Osteoblast (primary cell): ENCODE measurements around the gene FHIT. TPM values are rescaled to one million over a fixed set of nuclear protein-coding genes. Genes with fewer than 3 reads are reported as not detected.

Source experiments
- DNase-seq: peaks from one replicate; pipeline ENCODE4 v3.0.0; 2011; ENCODE audit warnings: low spot score, mixed read lengths; ENCODE audit not compliant: insufficient read length; ENCODE audit errors: missing footprints
- H2AFZ ChIP-seq: 2 replicates; pipeline ENCODE4 v1.6.0; 2011; ENCODE audit warnings: mild to moderate bottlenecking, low read length
- H3K27ac ChIP-seq: 2 replicates; pipeline ENCODE4 v1.5.1; 2011; ENCODE audit warnings: mild to moderate bottlenecking, low read depth, low read length, moderate library complexity
- H3K27me3 ChIP-seq: 2 replicates; pipeline ENCODE4 v1.6.0; 2012; ENCODE audit warnings: mild to moderate bottlenecking, control low read depth, inconsistent platforms, low read length, moderate library complexity; ENCODE audit not compliant: insufficient read depth
- H3K36me3 ChIP-seq: 2 replicates; pipeline ENCODE4 v1.5.1; 2011; ENCODE audit warnings: mild to moderate bottlenecking, low read length, control low read depth, moderate library complexity; ENCODE audit not compliant: insufficient read depth
- H3K4me1 ChIP-seq: 2 replicates; pipeline ENCODE4 v1.5.1; 2011; ENCODE audit warnings: mild to moderate bottlenecking, low read length, control low read depth, moderate library complexity; ENCODE audit not compliant: insufficient read depth
- H3K4me2 ChIP-seq: 2 replicates; pipeline ENCODE4 v1.6.0; 2011; ENCODE audit warnings: mild to moderate bottlenecking, low read length; ENCODE audit not compliant: insufficient read depth
- H3K4me3 ChIP-seq: fragments of 200-600 bp; sonication (generic); 3 replicates; pipeline ENCODE4 v1.5.1; 2012; ENCODE audit warnings: mild to moderate bottlenecking, low read length, inconsistent platforms; ENCODE audit not compliant: insufficient read depth
- H3K79me2 ChIP-seq: 2 replicates; pipeline ENCODE4 v1.6.0; 2012; ENCODE audit warnings: mild to moderate bottlenecking, low read length, control low read depth, inconsistent platforms; ENCODE audit not compliant: insufficient read depth
- H3K9me3 ChIP-seq: 2 replicates; pipeline ENCODE4 v1.5.1; 2011; ENCODE audit warnings: low read depth, low read length, control low read depth
- H4K20me1 ChIP-seq: 2 replicates; pipeline ENCODE4 v1.6.0; 2012; ENCODE audit warnings: mild to moderate bottlenecking, low read length, control low read depth; ENCODE audit not compliant: insufficient read depth
- total RNA-seq: library from RNA; depleted of rRNA; stranded (reverse); fragments of >200 nt; gene quantifications from 2 replicates; pipeline ENCODE4 v1.2.3, GENCODE V29; 2012
- TF ChIP-seq, protein P1 (sequence below): IDR thresholded peaks from 2 replicates; pipeline ENCODE4 v1.5.1; 2011; ENCODE audit warnings: mild to moderate bottlenecking, low read depth, low read length, moderate library complexity; ENCODE audit errors: extremely low read depth

Gene FHIT
- total RNA-seq, 1 donor, result 3.3 TPM

DNA sequence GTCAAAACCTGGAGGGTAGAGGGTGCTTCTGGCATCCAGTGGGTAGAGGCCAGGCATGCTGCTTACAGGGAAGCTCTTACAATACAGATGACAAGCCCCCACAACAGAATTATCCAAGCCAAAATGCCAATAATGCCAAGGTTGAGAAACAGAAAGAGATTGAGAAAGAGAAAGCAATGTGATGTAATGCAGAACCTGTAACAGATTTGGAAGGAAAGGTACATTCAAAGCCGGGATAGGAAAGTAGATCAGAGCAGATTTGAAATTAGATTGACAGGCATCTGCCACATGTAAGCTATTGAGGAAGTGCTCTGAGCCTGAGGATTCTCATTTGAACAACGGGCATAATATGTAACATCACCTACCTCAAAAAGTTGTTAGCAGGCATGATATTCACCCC, 157.9 kb downstream of the FHIT start:
- no peak for DNase-seq
- no peak overlapping the region for H3K4me3 ChIP-seq
- H2AFZ ChIP-seq, result no peak overlapping the region
- no peaks in the 10 kb centered on the region for H3K79me2 ChIP-seq
- H3K4me2 ChIP-seq, result no peak overlapping the region
- H3K27me3 ChIP-seq, result no peaks in the 10 kb centered on the region
- H3K27ac ChIP-seq, result no peak overlapping the region
- H3K36me3 ChIP-seq, result no peaks in the 10 kb centered on the region
- H4K20me1 ChIP-seq, result no peaks in the 10 kb centered on the region
- no peaks in the 10 kb centered on the region for H3K4me1 ChIP-seq
- no peaks in the 10 kb centered on the region for H3K9me3 ChIP-seq
- TF ChIP-seq, protein P1, sequence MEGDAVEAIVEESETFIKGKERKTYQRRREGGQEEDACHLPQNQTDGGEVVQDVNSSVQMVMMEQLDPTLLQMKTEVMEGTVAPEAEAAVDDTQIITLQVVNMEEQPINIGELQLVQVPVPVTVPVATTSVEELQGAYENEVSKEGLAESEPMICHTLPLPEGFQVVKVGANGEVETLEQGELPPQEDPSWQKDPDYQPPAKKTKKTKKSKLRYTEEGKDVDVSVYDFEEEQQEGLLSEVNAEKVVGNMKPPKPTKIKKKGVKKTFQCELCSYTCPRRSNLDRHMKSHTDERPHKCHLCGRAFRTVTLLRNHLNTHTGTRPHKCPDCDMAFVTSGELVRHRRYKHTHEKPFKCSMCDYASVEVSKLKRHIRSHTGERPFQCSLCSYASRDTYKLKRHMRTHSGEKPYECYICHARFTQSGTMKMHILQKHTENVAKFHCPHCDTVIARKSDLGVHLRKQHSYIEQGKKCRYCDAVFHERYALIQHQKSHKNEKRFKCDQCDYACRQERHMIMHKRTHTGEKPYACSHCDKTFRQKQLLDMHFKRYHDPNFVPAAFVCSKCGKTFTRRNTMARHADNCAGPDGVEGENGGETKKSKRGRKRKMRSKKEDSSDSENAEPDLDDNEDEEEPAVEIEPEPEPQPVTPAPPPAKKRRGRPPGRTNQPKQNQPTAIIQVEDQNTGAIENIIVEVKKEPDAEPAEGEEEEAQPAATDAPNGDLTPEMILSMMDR, result no peak

DNA sequence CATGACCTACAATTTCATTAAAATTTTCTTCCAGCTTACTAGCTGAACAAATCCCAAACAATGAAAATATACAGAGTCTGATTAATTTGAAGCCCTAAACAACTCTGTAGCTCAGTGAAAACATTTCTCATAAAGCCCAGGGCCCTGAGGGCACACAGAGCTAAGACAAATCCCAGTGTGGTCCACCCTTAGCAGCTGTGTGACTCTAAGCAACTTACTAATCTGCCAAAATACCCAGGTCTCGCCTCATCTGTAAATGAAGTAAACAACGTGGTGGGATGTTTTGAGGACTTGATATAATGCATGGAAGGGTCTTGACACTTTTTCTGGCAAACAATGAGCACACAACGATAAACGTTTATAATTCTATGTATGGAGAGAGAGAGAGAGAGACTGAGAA, 158.4 kb downstream of the FHIT start:
- Histone ChIP-seq H3K4me1 (no peaks in the 10 kb centered on the region), H3K27ac (no peak overlapping the region), H3K4me2 (no peak overlapping the region), H3K27me3 (no peaks in the 10 kb centered on the region), H3K36me3 (no peaks in the 10 kb centered on the region), H2AFZ (no peak overlapping the region), H3K4me3 (no peak overlapping the region), H4K20me1 (no peaks in the 10 kb centered on the region), H3K79me2 (no peaks in the 10 kb centered on the region), H3K9me3 (no peaks in the 10 kb centered on the region)
- TF ChIP-seq, protein P1, result no peak
- DNase-seq, result no peak

DNA sequence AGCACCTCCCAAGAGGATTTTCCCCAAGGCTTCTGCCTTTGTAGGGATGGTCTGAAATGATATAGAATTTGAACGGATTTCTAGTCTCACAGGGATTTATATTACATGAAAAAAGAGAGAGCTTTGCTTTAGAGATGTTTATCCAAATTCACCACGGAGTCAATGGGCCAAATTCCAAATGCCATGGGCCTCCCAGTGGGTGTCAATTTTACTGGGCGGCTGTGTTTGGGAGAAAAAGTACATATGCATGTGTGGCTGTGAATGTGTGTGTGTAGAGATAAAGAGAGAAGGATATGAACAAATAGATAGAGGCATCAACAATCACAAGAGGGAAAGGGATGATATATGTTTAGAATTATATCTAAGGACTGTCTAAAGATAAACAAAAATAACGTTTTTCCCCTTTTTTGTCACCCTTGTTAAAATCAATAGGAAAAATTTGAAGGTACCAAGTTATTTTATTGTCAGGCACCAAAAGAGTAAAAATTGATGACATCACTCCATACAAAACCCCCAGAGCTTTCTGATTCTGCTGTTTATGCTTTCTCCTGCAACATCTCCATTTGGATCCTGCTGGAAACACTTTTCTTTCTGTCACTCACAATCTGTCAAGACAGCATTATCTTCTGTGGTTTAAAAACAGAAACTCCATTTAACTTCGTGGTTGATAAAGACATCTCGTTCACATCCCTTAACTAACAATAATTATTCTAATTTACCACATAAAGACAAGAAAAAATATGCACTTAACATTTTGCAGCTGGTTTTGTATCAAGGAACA, 160.7 kb downstream of the FHIT start:
- Histone ChIP-seq H3K36me3 (no peaks in the 10 kb centered on the region), H3K27me3 (no peaks in the 10 kb centered on the region), H3K4me1 (no peaks in the 10 kb centered on the region), H3K27ac (no peak overlapping the region), H2AFZ (no peak overlapping the region), H3K79me2 (no peaks in the 10 kb centered on the region), H3K4me3 (no peak overlapping the region), H3K4me2 (no peak overlapping the region), H3K9me3 (no peaks in the 10 kb centered on the region), H4K20me1 (no peaks in the 10 kb centered on the region)
- TF ChIP-seq, protein P1, result no peak
- no peak for DNase-seq

DNA sequence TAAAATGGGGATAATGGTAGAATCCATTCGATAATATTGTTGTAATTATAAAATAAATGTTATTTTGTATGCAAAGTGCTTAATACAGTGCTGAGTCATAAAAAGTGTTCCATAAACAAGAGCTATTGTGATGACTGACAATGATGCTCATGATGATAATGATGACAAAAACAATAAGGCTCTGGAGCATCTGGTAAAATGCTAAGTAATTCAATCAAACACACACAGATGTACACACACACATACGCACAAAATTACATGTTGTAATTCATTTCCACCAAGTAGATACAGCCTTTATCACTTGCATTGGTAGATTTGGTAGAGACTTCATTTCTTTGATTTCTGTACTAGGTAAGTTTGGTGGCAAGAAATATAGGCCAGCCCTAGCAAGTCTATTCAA, 163.8 kb downstream of the FHIT start:
- no peaks in the 10 kb centered on the region for H3K9me3 ChIP-seq
- H3K27me3 ChIP-seq, result no peaks in the 10 kb centered on the region
- H3K27ac ChIP-seq, result no peak overlapping the region
- DNase-seq, result no peak
- no peaks in the 10 kb centered on the region for H4K20me1 ChIP-seq
- H3K36me3 ChIP-seq, result no peaks in the 10 kb centered on the region
- no peak overlapping the region for H2AFZ ChIP-seq
- TF ChIP-seq, protein P1, result no peak
- H3K4me2 ChIP-seq, result no peak overlapping the region
- no peaks in the 10 kb centered on the region for H3K4me1 ChIP-seq
- H3K79me2 ChIP-seq, result no peaks in the 10 kb centered on the region
- H3K4me3 ChIP-seq, result no peak overlapping the region
